Smooth muscle cell (in vitro differentiated cells): Measurements from ENCODE around the gene CEP112. TPM values are rescaled to one million over a fixed set of nuclear protein-coding genes. Genes with fewer than 3 reads are reported as not detected.

Experiments
- DNase-seq: peaks from one replicate; lab custom pipeline; 2025; ENCODE audit not compliant: unreplicated experiment; lab: John Stamatoyannopoulos, UW
- H2AFZ ChIP-seq: fragments of 200-600 bp; sonication (generic); 2 replicates; pipeline ENCODE4 v1.6.0; 2016; ENCODE audit warnings: antibody characterized with exemption, low read depth, mild to moderate bottlenecking
- H3F3A ChIP-seq: fragments of 200-600 bp; sonication (generic); 2 replicates; pipeline ENCODE4 v1.6.0; 2017; ENCODE audit warnings: antibody characterized with exemption, low read depth
- H3K27ac ChIP-seq: fragments of 200-600 bp; sonication (generic); 2 replicates; pipeline ENCODE4 v1.5.1; 2016; ENCODE audit warnings: low read depth, mild to moderate bottlenecking
- H3K27me3 ChIP-seq: fragments of 200-600 bp; sonication (generic); 2 replicates; pipeline ENCODE4 v1.6.1; 2016; ENCODE audit warnings: low read depth, mild to moderate bottlenecking
- H3K36me3 ChIP-seq: fragments of 200-600 bp; sonication (generic); 2 replicates; pipeline ENCODE4 v1.5.1; 2016; ENCODE audit warnings: low read depth
- H3K4me1 ChIP-seq: fragments of 200-600 bp; sonication (generic); 2 replicates; pipeline ENCODE4 v1.5.1; 2016; ENCODE audit warnings: low read depth
- H3K4me2 ChIP-seq: fragments of 200-600 bp; sonication (generic); 2 replicates; pipeline ENCODE4 v1.6.0; 2016; ENCODE audit warnings: mild to moderate bottlenecking
- H3K4me3 ChIP-seq: fragments of 200-600 bp; sonication (generic); 2 replicates; pipeline ENCODE4 v1.5.1; 2016; ENCODE audit warnings: mild to moderate bottlenecking
- H3K79me2 ChIP-seq: fragments of 200-600 bp; sonication (generic); 2 replicates; pipeline ENCODE4 v1.6.0; 2016; ENCODE audit warnings: low read depth, mild to moderate bottlenecking
- H3K9ac ChIP-seq: fragments of 200-600 bp; sonication (generic); 2 replicates; pipeline ENCODE4 v1.6.0; 2016; ENCODE audit warnings: low read depth
- H3K9me3 ChIP-seq: fragments of 200-600 bp; sonication (generic); replicated peaks from 2 replicates; pipeline ENCODE4 v1.5.1; 2016; ENCODE audit warnings: low read depth
- H4K20me1 ChIP-seq: fragments of 200-600 bp; sonication (generic); 2 replicates; pipeline ENCODE4 v1.6.0; 2016; ENCODE audit warnings: low read depth
- CTCF ChIP-seq: fragments of 200-600 bp; sonication (generic); IDR thresholded peaks from 2 replicates; pipeline ENCODE4 v1.5.1; 2017; ENCODE audit warnings: borderline replicate concordance, mild to moderate bottlenecking, antibody characterized with exemption; ENCODE audit not compliant: insufficient read depth, poor library complexity, severe bottlenecking
- WGBS: methylation state at CpG from one replicate; pipeline ENCODE4 v1.1.7; 2016; ENCODE audit warnings: low lambda C conversion rate; 5-methylcytosine and 5-hydroxymethylcytosine counted together
- polyA plus RNA-seq: library from polyadenylated mRNA; unstranded; fragments of >200 nt; fragmentation: Nextera tagmentation; extraction: Ambion mirVana; gene quantifications from 2 replicates; pipeline ENCODE4 v1.2.1, GENCODE V29; 2016
- total RNA-seq: library from RNA; depleted of rRNA; stranded (reverse); fragments of >200 nt; gene quantifications from 2 replicates; pipeline ENCODE4 v1.2.3, GENCODE V29; 2014

CEP112 gene
- total and polyA plus RNA-seq, 2 experiments from 2014 or later = 8.3 to 9.9 TPM

DNA sequence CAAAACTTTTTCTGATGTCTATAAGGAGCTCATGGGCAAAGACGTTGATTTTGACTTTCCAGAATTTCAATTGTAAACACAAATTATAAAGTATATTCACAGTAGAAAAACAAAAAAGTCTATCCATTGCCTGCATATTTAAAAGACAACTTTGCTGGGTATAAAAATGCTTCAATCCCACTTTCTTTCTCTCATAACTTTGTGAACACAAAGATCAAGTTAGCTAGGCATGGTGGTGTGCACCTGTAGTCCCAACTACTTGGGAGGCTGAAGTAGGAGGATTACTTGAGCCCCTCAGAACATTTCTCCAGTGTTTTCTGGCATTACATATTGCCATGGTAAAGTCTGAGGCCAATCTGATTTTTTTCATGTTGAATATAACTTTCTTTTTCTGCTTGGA, 547.4 kb downstream of the CEP112 start:
- peaks cover 7% of the 10 kb centered on the region for H3K9me3 ChIP-seq
- DNase-seq = no peak

GRCh38 chr17:65638221-65638975, 553.5 kb downstream of the CEP112 start:
- Histone ChIP-seq H3K79me2 (no peaks in the 10 kb centered on the region), H3K27me3 (no peaks in the 10 kb centered on the region), H3K9me3 (no peaks in the 10 kb centered on the region), H3K27ac (no peak overlapping the region), H3K4me1 (no peaks in the 10 kb centered on the region), H3K9ac (no peak overlapping the region), H3K4me3 (no peak overlapping the region), H3K4me2 (no peak overlapping the region), H2AFZ (no peak overlapping the region), H4K20me1 (no peaks in the 10 kb centered on the region), H3K36me3 (peaks cover 3% of the 10 kb centered on the region), H3F3A (peaks cover 7% of the 10 kb centered on the region)
- 80% methylated on average over 9 of the region's 9 CpGs for WGBS
- TF ChIP-seq CTCF = no peak
- DNase-seq = no peak

More for the DNA sequence above, 547.4 kb downstream of the CEP112 start:
- no peak for TF ChIP-seq CTCF
- Histone ChIP-seq H3K79me2 (no peaks in the 10 kb centered on the region), H4K20me1 (no peaks in the 10 kb centered on the region), H3K4me1 (no peaks in the 10 kb centered on the region), H3K4me3 (no peak overlapping the region), H3K27ac (no peak overlapping the region), H3K9ac (no peak overlapping the region), H2AFZ (no peak overlapping the region), H3K4me2 (no peak overlapping the region), H3K27me3 (no peaks in the 10 kb centered on the region), H3K36me3 (peaks cover 6% of the 10 kb centered on the region), H3F3A (no peaks in the 10 kb centered on the region)
- WGBS = 95% methylated on average over 1 of the region's 1 CpG

DNA sequence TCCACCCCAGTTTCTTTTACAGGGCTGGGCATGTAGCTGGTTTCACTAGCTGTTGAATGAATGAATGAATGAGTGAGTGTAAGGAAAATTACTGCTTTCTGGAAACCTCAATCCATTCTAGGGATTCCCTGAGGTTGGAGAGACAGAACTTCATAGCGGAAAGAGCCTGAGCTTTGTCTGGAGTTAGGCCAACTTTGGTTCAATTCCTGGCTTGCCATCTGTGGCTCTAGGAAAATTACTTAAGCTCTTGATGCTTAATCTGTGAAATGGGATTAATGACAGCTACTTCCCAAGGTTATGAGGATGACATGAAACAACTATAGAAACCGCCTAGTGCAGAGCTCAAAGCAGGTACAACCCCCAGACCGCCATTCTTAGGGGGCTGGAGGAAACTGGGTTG, 554.1 kb downstream of the CEP112 start:
- no peaks in the 10 kb centered on the region for H3K27me3 ChIP-seq
- peaks cover 3% of the 10 kb centered on the region for H3K36me3 ChIP-seq
- no peaks in the 10 kb centered on the region for H4K20me1 ChIP-seq
- no peak overlapping the region for H3K4me3 ChIP-seq
- no peaks in the 10 kb centered on the region for H3K79me2 ChIP-seq
- DNase-seq = no peak
- 85% methylated on average over 3 of the region's 3 CpGs for WGBS
- TF ChIP-seq CTCF = no peak
- no peaks in the 10 kb centered on the region for H3K9me3 ChIP-seq
- no peak overlapping the region for H3K9ac ChIP-seq
- H2AFZ ChIP-seq = no peak overlapping the region
- no peak overlapping the region for H3K4me2 ChIP-seq
- no peak overlapping the region for H3K27ac ChIP-seq
- H3K4me1 ChIP-seq = no peaks in the 10 kb centered on the region
- H3F3A ChIP-seq = peaks cover 7% of the 10 kb centered on the region

GRCh38 chr17:65634533-65634932, 557.4 kb downstream of the CEP112 start:
- TF ChIP-seq CTCF = no peak
- no peaks in the 10 kb centered on the region for H3K27me3 ChIP-seq
- H3K36me3 ChIP-seq = no peaks in the 10 kb centered on the region
- no peak for DNase-seq
- H4K20me1 ChIP-seq = peaks cover 2% of the 10 kb centered on the region
- H3K9ac ChIP-seq = no peak overlapping the region
- no peaks in the 10 kb centered on the region for H3K79me2 ChIP-seq
- no peaks in the 10 kb centered on the region for H3K9me3 ChIP-seq
- H2AFZ ChIP-seq = no peak overlapping the region
- H3F3A ChIP-seq = peaks cover 7% of the 10 kb centered on the region
- no peak overlapping the region for H3K27ac ChIP-seq
- peaks cover under 1% of the 10 kb centered on the region for H3K4me1 ChIP-seq
- 71% methylated on average over 3 of the region's 3 CpGs for WGBS
- no peak overlapping the region for H3K4me2 ChIP-seq
- H3K4me3 ChIP-seq = no peak overlapping the region
